Activated T-cell treated with anti-CD3 and anti-CD28 coated beads for 48 hours (primary cell): ENCODE measurements around the gene PCDHGC3.
"Not testable (repeated sequence)": the region's sequence is repeated elsewhere in the genome, so short reads cannot be mapped to it uniquely, and the experiment has no call there.

ENCODE experiments used
- DNase-seq: peaks from one replicate; pipeline ENCODE4 v3.0.0-alpha.2; 2020; ENCODE audit warnings: low read depth

PCDHGC3 gene

DNA sequence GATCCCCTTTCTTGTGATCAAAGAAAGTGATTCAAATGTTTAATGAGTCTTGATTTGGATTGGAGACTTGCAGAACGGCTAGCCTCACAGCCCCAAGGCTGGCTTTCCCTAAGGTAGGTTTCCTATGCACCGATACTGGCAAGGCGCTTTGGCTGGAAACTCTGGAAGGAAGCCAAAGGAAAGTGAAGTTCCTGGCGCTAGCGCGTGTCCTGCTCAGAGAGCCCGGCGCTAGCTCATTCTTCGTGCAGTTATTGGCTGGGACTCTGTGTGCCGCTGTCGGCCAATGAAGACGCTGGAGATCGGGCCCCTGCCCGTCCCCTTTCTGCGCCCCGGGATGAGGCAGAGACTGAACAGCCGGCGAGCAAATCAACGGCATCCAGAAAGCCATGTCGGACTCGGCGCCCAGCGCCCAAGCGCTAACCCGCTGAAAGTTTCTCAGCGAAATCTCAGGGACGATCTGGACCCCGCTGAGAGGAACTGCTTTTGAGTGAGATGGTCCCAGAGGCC, at the start of gene PCDHGC3:
Gene PCDHGC3 (plus strand): TSS at position 342 of the 507 bp plus-strand sequence. CDS start 151 bp downstream, at position 493.
- peak; percentile 61 for DNase-seq

DNA sequence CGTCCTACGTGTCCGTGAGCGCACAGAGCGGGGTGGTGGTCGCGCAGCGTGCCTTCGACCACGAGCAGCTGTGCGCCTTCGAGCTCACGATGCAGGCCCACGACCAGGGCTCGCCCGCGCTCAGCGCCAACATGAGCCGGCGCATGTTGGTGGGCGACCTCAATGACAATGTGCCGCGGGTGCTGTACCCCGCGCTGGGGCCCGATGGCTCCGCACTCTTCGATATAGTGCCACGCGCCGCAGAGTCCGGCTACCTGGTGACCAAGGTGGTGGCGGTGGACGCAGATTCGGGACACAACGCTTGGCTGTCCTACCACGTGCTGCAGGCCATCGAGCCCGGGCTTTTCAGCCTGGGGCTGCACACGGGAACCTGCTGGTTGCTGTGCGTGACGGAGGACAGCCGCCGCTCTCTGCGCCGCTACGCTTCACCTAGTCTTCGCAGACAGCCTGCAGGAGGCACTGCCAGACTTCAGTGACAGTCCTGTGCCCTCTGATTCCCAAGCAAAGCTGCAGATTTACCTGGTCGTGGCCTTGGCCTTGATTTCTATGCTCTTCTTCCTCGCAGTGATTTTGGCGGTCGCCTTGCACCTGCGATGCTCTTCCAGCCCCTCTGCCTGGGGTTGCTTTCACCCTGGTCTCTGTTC, 47.9 kb upstream of the PCDHGC3 start:
- DNase-seq = no peak

DNA sequence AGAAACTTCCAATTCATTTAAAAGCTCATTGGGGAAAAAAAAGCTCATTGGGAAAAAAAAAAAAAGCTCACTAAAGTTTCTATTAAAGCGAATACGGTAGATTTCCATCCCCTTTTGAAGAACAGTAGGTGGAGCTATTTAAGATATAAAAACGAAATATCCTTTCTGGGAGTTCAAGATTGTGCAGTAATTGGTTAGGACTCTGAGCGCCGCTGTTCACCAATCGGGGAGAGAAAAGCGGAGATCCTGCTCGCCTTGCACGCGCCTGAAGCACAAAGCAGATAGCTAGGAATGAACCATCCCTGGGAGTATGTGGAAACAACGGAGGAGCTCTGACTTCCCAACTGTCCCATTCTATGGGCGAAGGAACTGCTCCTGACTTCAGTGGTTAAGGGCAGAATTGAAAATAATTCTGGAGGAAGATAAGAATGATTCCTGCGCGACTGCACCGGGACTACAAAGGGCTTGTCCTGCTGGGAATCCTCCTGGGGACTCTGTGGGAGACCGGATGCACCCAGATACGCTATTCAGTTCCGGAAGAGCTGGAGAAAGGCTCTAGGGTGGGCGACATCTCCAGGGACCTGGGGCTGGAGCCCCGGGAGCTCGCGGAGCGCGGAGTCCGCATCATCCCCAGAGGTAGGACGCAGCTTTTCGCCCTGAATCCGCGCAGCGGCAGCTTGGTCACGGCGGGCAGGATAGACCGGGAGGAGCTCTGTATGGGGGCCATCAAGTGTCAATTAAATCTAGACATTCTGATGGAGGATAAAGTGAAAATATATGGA, 45.2 kb upstream of the PCDHGC3 start, which contains the start of gene PCDHGA12:
Gene PCDHGA12 (plus strand): TSS at position 176 of the 782 bp plus-strand sequence. CDS start 253 bp downstream, at position 429.
- no peak for DNase-seq

DNA sequence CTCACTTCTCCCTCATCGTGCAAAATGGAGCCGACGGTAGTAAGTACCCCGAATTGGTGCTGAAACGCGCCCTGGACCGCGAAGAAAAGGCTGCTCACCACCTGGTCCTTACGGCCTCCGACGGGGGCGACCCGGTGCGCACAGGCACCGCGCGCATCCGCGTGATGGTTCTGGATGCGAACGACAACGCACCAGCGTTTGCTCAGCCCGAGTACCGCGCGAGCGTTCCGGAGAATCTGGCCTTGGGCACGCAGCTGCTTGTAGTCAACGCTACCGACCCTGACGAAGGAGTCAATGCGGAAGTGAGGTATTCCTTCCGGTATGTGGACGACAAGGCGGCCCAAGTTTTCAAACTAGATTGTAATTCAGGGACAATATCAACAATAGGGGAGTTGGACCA, 44.5 kb upstream of the PCDHGC3 start:
- no peak for DNase-seq

DNA sequence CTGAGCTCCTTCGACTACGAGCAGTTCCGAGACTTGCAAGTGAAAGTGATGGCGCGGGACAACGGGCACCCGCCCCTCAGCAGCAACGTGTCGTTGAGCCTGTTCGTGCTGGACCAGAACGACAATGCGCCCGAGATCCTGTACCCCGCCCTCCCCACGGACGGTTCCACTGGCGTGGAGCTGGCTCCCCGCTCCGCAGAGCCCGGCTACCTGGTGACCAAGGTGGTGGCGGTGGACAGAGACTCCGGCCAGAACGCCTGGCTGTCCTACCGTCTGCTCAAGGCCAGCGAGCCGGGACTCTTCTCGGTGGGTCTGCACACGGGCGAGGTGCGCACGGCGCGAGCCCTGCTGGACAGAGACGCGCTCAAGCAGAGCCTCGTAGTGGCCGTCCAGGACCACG, 43.5 kb upstream of the PCDHGC3 start:
- not testable (repeated sequence) for DNase-seq

DNA sequence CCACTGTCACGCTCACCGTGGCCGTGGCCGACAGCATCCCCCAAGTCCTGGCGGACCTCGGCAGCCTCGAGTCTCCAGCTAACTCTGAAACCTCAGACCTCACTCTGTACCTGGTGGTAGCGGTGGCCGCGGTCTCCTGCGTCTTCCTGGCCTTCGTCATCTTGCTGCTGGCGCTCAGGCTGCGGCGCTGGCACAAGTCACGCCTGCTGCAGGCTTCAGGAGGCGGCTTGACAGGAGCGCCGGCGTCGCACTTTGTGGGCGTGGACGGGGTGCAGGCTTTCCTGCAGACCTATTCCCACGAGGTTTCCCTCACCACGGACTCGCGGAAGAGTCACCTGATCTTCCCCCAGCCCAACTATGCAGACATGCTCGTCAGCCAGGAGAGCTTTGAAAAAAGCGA, 43.0 kb upstream of the PCDHGC3 start:
- not testable (repeated sequence) for DNase-seq

DNA sequence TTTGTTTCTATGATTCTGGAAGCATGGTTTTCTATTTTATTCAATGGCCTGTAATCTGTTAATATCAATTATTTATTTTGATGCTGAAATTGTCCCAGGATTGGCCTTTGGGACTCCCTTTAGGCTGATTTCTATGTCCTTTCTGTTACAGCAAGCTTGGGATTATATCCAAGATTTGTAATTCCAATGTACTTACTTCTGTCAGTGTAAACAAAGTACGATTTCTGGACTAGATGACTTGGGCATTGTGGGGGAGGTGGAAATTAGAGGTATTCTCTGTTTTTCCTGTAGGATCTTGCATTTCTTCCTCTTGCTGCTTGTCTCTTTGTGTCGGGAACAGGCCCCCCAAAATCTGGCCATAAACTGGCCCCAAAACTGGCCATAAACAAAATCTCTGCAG, 41.8 kb upstream of the PCDHGC3 start:
- no peak for DNase-seq

DNA sequence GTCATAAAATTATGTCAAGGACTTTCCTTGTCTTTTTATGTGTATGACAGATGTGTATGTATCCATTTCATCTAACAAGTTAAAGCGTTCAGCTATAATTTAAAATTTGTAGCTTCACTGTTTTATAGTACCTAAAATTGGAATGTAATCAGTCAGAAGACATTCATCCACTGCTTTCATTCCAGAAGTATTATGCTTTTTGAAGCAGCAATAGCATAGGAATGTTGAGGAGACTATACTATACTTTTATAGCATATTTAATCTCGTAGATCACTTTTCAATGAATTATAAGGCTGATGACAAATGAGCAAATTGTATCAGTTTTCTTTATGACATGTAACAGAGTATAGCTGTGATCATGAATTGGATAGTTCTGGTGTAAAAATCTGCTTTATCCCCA, 38.5 kb upstream of the PCDHGC3 start:
- no peak for DNase-seq

DNA sequence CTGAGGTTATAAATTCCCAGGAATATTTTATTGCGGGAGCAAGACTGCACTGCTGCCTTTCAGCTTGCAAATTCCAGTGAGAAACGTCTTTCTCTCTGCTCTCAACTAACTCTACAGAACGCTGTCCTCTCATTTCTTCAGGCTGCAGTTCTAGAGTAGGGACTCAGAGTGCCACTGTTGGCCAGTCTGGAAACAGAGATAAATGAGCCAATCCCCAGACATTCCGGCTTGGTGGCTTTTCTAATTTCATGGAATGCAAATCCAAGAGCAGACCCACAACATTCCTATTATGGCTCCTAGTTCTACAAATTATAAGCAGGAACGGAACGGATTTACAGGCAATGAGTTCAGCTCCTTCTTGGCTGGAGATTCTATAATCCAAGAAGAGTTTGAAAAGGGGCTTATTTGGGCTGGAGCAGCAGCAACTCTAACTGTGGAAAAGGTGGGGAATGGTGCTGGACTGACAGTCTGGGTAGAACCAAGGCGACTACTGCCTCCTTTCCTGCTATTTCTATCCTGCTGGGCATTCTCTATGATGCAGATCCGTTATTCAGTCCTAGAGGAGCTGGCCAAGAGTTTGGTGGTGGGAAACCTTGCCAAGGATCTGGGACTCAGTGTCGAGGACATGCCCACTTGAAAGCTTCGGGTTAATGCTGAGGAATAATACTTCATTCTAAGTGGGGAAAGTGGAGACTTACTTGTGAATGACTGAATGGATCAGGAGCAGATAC, 36.2 kb upstream of the PCDHGC3 start:
- no peak for DNase-seq

DNA sequence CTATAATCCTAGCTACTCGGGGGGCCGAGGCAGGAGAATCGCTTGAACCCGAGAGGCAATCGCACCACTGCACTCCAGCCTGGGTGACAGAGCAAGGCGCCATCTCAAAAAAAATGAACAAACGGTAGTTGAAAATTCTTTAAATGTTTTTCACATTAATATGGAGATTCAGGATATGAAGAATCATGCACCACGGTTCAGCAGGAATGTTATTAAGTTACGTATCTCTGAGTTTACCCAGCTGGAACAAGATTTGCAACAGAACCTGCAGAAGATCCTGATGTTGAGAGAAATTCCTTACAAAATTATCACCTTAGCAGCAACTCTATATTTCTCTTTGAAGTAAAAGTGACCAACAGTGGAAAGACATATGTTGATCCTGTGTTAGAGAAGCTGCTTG, 35.4 kb upstream of the PCDHGC3 start:
- no peak for DNase-seq

DNA sequence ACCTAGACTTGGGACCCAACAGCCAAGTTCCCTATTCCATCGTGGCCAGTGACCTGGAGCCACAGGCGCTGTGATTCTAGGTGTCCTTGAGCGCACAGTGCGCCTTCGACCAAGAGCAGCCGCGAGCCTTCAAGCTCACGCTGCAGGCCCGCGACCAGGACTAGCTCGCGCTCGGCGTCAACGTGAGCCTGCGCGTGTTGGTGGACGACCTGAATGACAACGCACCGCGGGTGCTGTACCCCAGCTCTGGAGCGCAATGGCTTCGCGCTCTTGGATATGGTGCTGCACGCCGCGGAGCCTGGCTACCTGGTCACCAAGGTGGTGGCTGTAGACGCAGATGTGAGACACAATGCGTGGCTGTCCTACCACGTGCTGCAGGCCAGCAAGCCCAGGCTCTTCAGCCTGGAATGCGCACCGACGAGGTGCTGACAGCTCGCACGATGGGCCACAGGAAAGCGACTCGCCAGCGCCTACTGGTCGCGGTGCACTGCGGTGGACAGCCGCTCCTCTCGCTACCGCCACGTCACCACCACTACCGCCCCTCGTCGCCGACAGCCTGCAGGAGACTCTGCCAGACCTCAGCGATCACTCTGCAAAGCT, 34.1 kb upstream of the PCDHGC3 start:
- no peak for DNase-seq

DNA sequence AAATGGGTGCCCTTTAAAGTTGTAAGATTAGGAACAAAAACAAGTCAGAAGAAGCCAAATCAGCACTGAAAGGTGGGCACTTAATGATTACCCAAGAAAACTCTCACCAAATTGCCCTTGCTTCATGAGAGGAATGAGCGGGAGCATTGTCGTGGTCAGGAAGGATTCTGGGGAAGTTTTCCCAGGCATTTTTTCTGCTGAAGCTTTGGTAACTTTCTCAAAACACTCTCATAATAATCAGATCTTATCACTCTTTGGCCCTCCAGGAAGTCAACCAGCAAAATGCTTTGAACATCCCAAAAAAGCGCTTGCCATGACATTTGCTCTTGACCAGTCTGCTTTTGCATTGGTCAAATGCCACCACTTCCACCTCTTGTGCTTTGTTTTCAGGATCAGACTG, 10.4 kb upstream of the PCDHGC3 start:
- DNase-seq = no peak

DNA sequence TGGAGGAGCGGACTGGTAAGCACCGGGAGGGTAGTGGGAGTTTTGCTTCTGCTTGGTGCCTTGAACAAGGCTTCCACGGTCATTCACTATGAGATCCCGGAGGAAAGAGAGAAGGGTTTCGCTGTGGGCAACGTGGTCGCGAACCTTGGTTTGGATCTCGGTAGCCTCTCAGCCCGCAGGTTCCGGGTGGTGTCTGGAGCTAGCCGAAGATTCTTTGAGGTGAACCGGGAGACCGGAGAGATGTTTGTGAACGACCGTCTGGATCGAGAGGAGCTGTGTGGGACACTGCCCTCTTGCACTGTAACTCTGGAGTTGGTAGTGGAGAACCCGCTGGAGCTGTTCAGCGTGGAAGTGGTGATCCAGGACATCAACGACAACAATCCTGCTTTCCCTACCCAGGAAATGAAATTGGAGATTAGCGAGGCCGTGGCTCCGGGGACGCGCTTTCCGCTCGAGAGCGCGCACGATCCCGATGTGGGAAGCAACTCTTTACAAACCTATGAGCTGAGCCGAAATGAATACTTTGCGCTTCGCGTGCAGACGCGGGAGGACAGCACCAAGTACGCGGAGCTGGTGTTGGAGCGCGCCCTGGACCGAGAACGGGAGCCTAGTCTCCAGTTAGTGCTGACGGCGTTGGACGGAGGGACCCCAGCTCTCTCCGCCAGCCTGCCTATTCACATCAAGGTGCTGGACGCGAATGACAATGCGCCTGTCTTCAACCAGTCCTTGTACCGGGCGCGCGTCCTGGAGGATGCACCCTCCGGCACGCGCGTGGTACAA, 556 bp downstream of the PCDHGC3 start:
- no peak for DNase-seq

DNA sequence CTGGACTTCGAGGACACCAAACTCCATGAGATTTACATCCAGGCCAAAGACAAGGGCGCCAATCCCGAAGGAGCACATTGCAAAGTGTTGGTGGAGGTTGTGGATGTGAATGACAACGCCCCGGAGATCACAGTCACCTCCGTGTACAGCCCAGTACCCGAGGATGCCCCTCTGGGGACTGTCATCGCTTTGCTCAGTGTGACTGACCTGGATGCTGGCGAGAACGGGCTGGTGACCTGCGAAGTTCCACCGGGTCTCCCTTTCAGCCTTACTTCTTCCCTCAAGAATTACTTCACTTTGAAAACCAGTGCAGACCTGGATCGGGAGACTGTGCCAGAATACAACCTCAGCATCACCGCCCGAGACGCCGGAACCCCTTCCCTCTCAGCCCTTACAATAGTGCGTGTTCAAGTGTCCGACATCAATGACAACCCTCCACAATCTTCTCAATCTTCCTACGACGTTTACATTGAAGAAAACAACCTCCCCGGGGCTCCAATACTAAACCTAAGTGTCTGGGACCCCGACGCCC, 1.3 kb downstream of the PCDHGC3 start:
- DNase-seq = no peak

DNA sequence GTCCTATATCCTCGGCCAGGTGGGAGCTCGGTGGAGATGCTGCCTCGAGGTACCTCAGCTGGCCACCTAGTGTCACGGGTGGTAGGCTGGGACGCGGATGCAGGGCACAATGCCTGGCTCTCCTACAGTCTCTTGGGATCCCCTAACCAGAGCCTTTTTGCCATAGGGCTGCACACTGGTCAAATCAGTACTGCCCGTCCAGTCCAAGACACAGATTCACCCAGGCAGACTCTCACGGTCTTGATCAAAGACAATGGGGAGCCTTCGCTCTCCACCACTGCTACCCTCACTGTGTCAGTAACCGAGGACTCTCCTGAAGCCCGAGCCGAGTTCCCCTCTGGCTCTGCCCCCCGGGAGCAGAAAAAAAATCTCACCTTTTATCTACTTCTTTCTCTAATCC, 2.0 kb downstream of the PCDHGC3 start:
- DNase-seq = no peak

DNA sequence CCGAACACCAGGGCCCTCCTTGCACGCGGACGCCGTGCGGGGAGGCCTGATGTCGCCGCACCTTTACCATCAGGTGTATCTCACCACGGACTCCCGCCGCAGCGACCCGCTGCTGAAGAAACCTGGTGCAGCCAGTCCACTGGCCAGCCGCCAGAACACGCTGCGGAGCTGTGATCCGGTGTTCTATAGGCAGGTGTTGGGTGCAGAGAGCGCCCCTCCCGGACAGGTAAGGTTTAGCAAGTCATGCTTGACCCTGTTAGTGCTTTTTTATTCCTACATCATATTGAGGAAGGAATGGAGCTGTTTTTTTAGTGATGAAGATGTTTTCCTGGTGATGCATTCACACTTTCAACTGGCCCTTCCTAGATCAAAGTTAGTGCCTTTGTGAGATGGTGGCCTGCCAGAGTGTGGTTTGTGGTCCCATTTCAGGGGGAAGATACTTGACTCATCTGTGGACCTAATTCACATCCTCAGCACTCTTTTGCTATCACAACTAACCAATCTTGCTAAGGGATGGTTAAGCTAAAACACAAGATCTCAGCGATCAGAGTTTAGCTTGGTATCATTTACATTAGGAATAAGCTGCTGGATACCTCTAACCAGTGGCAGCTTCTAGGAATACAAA, 2.7 kb downstream of the PCDHGC3 start:
- DNase-seq = no peak

DNA sequence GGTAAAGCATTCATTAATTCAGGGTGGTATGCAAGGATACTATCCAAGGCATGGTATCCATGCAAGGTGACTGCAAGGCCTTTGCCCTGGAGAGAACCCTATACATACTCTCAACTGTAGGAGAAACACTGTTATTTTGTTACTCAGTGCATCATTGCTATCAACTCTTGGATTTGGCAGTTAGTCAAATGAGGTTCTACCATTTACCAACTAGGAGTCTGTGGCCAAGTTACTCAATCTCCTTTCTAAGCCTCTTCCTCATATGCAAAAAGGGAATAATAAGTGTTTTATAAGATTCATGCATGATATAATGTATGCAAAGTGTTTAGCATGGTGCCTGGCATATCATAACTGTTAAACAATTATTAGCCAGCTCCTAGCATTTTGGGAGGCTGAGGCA, 4.0 kb downstream of the PCDHGC3 start:
- no peak for DNase-seq

DNA sequence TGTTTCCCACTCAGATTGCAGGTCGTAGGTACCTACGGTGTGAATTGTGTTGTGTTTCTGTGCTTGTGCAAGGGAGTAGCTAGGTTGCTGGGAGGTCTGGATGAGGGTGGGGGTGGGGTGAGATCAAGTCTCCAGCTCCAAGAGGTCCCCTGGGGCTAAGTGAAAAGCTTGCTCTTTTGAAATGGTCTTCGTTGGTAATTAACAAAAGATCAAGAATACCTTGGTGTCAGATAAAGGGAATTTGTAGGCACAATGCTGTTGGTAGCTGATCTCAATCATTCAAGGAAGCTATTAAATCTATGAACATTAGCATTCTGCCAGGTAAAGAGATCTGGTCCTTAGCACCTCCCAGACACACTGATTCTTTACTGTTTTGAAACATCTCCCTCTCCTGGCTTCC, 8.1 kb downstream of the PCDHGC3 start:
- DNase-seq = no peak

DNA sequence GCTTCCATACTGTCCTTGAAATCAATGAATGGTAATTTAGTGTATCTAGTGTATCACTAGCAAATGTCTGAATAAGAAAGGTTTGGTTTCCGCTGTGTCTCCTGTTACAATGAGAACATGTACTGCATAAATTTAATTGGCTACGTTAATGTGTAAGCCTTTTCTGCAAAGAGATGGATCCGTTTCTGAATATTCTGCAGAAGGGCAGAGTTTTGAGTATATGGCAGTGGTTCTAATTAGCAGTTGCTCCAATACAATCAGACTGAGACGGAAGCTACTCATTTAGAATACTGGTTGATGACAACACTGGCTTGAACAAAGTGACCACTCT, 8.5 kb downstream of the PCDHGC3 start:
- no peak for DNase-seq

DNA sequence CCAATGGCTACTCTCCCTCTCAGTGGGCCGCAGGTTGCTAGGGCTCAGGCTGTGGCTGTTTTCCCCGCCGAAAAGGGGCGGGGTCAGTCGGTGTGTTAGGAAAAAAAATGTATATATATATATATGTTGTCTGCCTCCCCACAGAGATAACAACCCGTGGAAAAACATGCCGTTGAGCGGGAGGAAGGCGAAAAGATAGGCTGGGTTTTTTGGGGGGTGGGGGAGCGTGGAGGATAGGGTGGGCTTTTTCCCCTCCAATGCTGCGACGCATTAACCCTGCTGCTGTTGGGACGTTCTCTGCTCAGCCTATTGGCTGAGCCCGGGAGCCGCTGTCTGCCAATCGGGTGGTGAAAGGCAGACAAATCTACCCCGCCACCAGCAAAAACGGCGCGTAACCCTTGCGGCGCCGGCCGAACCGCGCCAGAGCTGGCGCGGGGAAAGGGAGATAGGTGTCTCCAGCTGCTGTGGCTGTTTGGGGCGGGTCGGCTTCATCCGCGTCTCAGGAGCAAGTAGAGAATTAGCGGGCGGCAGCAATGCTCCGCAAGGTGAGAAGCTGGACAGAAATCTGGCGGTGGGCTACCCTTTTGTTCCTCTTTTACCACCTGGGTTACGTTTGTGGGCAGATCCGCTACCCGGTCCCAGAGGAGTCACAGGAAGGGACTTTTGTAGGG, 9.0 kb downstream of the PCDHGC3 start, which contains the start of gene PCDHGC4:
Gene PCDHGC4 (plus strand): TSS at position 390 of the 671 bp plus-strand sequence. CDS start 144 bp downstream, at position 534.
- no peak for DNase-seq
